Hepatocyte (in vitro differentiated cells): ENCODE data around the gene CDC42SE2.

Experiments
- CTCF ChIP-seq: fragments of 200-600 bp; sonication (generic); IDR thresholded peaks from 2 replicates; pipeline ENCODE4 v1.5.1; 2016; ENCODE audit warnings: antibody characterized with exemption, mild to moderate bottlenecking; ENCODE audit not compliant: poor library complexity
- EZH2 ChIP-seq: fragments of 200-600 bp; sonication (generic); IDR thresholded peaks from 2 replicates; pipeline ENCODE4 v1.6.1; 2016; ENCODE audit warnings: antibody characterized with exemption, mild to moderate bottlenecking, borderline replicate concordance

DNA sequence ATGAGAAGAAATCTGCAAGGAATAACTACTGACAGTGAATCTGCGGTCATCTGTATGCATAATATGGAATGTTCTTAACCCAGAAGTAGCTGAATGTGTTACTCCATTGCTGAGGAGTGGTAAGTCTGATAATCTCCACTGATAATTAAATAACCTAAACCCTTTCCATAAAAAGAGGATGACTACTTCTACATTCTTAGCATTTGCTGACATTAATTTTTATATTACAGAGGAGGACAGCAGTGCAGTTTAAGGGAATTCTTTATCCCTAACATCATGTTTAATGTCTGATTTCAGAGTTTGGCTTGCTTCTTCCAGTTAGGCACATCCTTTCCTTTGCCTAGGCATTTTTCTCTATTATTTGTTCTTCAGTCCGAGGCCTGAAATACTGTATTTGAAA lies 52.2 kb downstream of the CDC42SE2 start:
- no peak for TF ChIP-seq CTCF
- no peak for TF ChIP-seq EZH2
